Neural cell (in vitro differentiated cells): ENCODE results near the gene UNC5CL.

ENCODE experiments used
- CTCF ChIP-seq: fragments of 450-650 bp; IDR thresholded peaks from 2 replicates; pipeline ENCODE4 v1.5.1; 2014; ENCODE audit warnings: antibody characterized with exemption, mild to moderate bottlenecking, moderate library complexity; ENCODE audit not compliant: poor library complexity, severe bottlenecking
- EP300 ChIP-seq: fragments of 450-650 bp; conservative IDR thresholded peaks from 2 replicates; pipeline ENCODE4 v1.6.1; 2014; ENCODE audit warnings: antibody characterized with exemption, mild to moderate bottlenecking, moderate library complexity; ENCODE audit not compliant: poor library complexity, severe bottlenecking
- EZH2 ChIP-seq: fragments of 200-600, 300-800 bp; shearing (Covaris generic), sonication (generic); IDR thresholded peaks from 2 replicates; pipeline ENCODE4 v1.6.1; 2014; ENCODE audit warnings: antibody characterized with exemption, low read length, borderline replicate concordance, mild to moderate bottlenecking; ENCODE audit not compliant: insufficient read depth, poor library complexity, severe bottlenecking
- MXI1 ChIP-seq: fragments of 450-650 bp; conservative IDR thresholded peaks from 2 replicates; pipeline ENCODE4 v1.6.1; 2014; ENCODE audit warnings: antibody characterized with exemption, mild to moderate bottlenecking; ENCODE audit not compliant: poor library complexity, severe bottlenecking
- POLR2AphosphoS5 ChIP-seq: IDR thresholded peaks from 2 replicates; pipeline ENCODE4 v1.6.1; 2012
- RAD21 ChIP-seq: fragments of 450-650 bp; conservative IDR thresholded peaks from 2 replicates; pipeline ENCODE4 v1.6.1; 2014; ENCODE audit warnings: antibody characterized with exemption, mild to moderate bottlenecking, moderate library complexity
- REST ChIP-seq: IDR thresholded peaks from 2 replicates; pipeline ENCODE4 v1.6.1; 2012; ENCODE audit warnings: borderline replicate concordance
- SMC3 ChIP-seq: fragments of 450-650 bp; conservative IDR thresholded peaks from 2 replicates; pipeline ENCODE4 v1.6.1; 2014; ENCODE audit warnings: antibody characterized with exemption, mild to moderate bottlenecking, moderate library complexity; ENCODE audit not compliant: poor library complexity
- TAF1 ChIP-seq: IDR thresholded peaks from 2 replicates; pipeline ENCODE4 v1.6.1; 2012; ENCODE audit warnings: low read depth

- TF ChIP-seq CTCF (no peak), POLR2AphosphoS5 (no peak), EZH2 (no peak), TAF1 (no peak), SMC3 (no peak), MXI1 (no peak), REST (no peak), RAD21 (no peak), EP300 (no peak)
These were observed 10.9 kb upstream of the UNC5CL start for GRCh38 chr6:41049955-41050354.
